Hematopoietic multipotent progenitor cell treated with erythropoietin and hydrocortisone succinate and interleukin-3 and kit ligand, for 17 days (in vitro differentiated cells): ENCODE results near the gene COL23A1.

ENCODE experiments used
- DNase-seq: peaks from one replicate; pipeline ENCODE4 v3.0.0-alpha.2; 2015; ENCODE audit warnings: low spot score

COL23A1 gene

GRCh38 chr5:178339272-178339671 is 250.9 kb downstream of the COL23A1 start:
- DNase-seq = no peak

- DNase-seq = no peak
Measured at GRCh38 chr5:178338750-178339144, 251.4 kb downstream of the COL23A1 start.

GRCh38 chr5:178338126-178338749 is 252.0 kb downstream of the COL23A1 start:
- no peak for DNase-seq

GRCh38 chr5:178337334-178337741 is 252.9 kb downstream of the COL23A1 start:
- DNase-seq = no peak

GRCh38 chr5:178336889-178337288 is 253.3 kb downstream of the COL23A1 start:
- DNase-seq = no peak

GRCh38 chr5:178335302-178336030 is 254.7 kb downstream of the COL23A1 start:
- DNase-seq = no peak

- no peak for DNase-seq
Measured at GRCh38 chr5:178334861-178335260, 255.3 kb downstream of the COL23A1 start.

GRCh38 chr5:178333821-178334481 is 256.2 kb downstream of the COL23A1 start:
- DNase-seq = no peak

GRCh38 chr5:178332210-178332641 is 258.0 kb downstream of the COL23A1 start:
- no peak for DNase-seq

- no peak for DNase-seq
Measured at GRCh38 chr5:178331491-178331996, 258.6 kb downstream of the COL23A1 start.

- no peak for DNase-seq
Measured at GRCh38 chr5:178330791-178331404, 259.3 kb downstream of the COL23A1 start.

- no peak for DNase-seq
Measured at GRCh38 chr5:178328826-178329730, 261.1 kb downstream of the COL23A1 start.

GRCh38 chr5:178327931-178328711 is 262.1 kb downstream of the COL23A1 start:
- no peak for DNase-seq

- no peak for DNase-seq
Measured at GRCh38 chr5:178327446-178327845, 262.7 kb downstream of the COL23A1 start.

GRCh38 chr5:178326374-178326715 is 263.8 kb downstream of the COL23A1 start:
- DNase-seq = no peak

GRCh38 chr5:178325679-178326373 is 264.4 kb downstream of the COL23A1 start:
- no peak for DNase-seq

- DNase-seq = no peak
Measured at GRCh38 chr5:178325311-178325678, 264.9 kb downstream of the COL23A1 start.

- no peak for DNase-seq
Measured at GRCh38 chr5:178324481-178325310, 265.5 kb downstream of the COL23A1 start.

- no peak for DNase-seq
Measured at GRCh38 chr5:178323961-178324360, 266.2 kb downstream of the COL23A1 start.
